ENCODE results near the gene ASB11. TPM values are rescaled to one million over a fixed set of nuclear protein-coding genes. Genes with fewer than 3 reads are reported as not detected.
"Not testable (repeated sequence)": the region's sequence is repeated elsewhere in the genome, so short reads cannot be mapped to it uniquely, and the experiment has no call there.

Gene ASB11
- total RNA-seq, 1 experiment from 2014 or later, result not detected

GRCh38 chrX:15274946-15275345 lies 40.5 kb downstream of the ASB11 start:
- DNase-seq, result no peak
- Mint-ChIP-seq H3K27me3 (ENCODE audit: insufficient read depth, unreplicated experiment) (no peaks in the 10 kb centered on the region), H3K4me1 (ENCODE audit: low read depth, unreplicated experiment) (peaks cover 5% of the 10 kb centered on the region), H3K27ac (ENCODE audit: unreplicated experiment) (no peak overlapping the region), H3K9me3 (ENCODE audit: unreplicated experiment) (no peaks in the 10 kb centered on the region), H3K4me3 (ENCODE audit: unreplicated experiment) (no peak overlapping the region), H3K36me3 (ENCODE audit: insufficient read depth, unreplicated experiment) (peaks cover under 1% of the 10 kb centered on the region)
- H3K9me3 ChIP-seq, result no peaks in the 10 kb centered on the region
- POLR2A ChIA-PET, result no interaction called here
- no peak overlapping the region for H3K4me3 ChIP-seq (ENCODE audit: low read depth, low read length)
- BruUV-seq (replicated peaks), result no TSS peak
- H3K36me3 ChIP-seq (ENCODE audit: control insufficient read depth, insufficient read depth, low read length), result no peaks in the 10 kb centered on the region
- no peak for TF ChIP-seq CTCF (IDR thresholded peaks at IDR 0.05; ENCODE audit: insufficient read depth in 1 of 2, low read depth in 1 of 2, low read length in 1 of 2, severe bottlenecking in 1 of 2, unreplicated experiment in 1 of 2)
- no peaks in the 10 kb centered on the region for H3K4me1 ChIP-seq
- CTCF ChIA-PET, result no interaction called here
- intact Hi-C loops (cut with micrococcal nuclease; ENCODE audit: unreplicated experiment), result no loop called here
- H3K27me3 ChIP-seq (replicated peaks; ENCODE audit: control insufficient read depth, insufficient read depth, low read length), result no peaks in the 10 kb centered on the region

GRCh38 chrX:15273275-15273674 lies 42.2 kb downstream of the ASB11 start:
- H3K4me1 ChIP-seq; intact Hi-C loops (cut with micrococcal nuclease; ENCODE audit: unreplicated experiment); H3K4me3 ChIP-seq (ENCODE audit: low read depth, low read length); H3K36me3 Mint-ChIP-seq (ENCODE audit: insufficient read depth, unreplicated experiment); H3K27me3 ChIP-seq (replicated peaks; ENCODE audit: control insufficient read depth, insufficient read depth, low read length); BruUV-seq (replicated peaks); H3K4me3 Mint-ChIP-seq (ENCODE audit: unreplicated experiment); POLR2A ChIA-PET; H3K9me3 ChIP-seq; H3K36me3 ChIP-seq (ENCODE audit: control insufficient read depth, insufficient read depth, low read length); H3K27ac Mint-ChIP-seq (ENCODE audit: unreplicated experiment); CTCF ChIA-PET; H3K9me3 Mint-ChIP-seq (ENCODE audit: unreplicated experiment); DNase-seq; H3K27me3 Mint-ChIP-seq (ENCODE audit: insufficient read depth, unreplicated experiment): not testable (repeated sequence)
- peaks cover 10% of the 10 kb centered on the region for H3K4me1 Mint-ChIP-seq (ENCODE audit: low read depth, unreplicated experiment)

GRCh38 chrX:15271757-15272156 lies 43.7 kb downstream of the ASB11 start:
- Mint-ChIP-seq H3K36me3 (ENCODE audit: insufficient read depth, unreplicated experiment) (peaks cover 6% of the 10 kb centered on the region), H3K27ac (ENCODE audit: unreplicated experiment) (no peak overlapping the region), H3K4me3 (ENCODE audit: unreplicated experiment) (no peak overlapping the region), H3K9me3 (ENCODE audit: unreplicated experiment) (no peaks in the 10 kb centered on the region), H3K27me3 (ENCODE audit: insufficient read depth, unreplicated experiment) (no peaks in the 10 kb centered on the region), H3K4me1 (ENCODE audit: low read depth, unreplicated experiment) (peaks cover 10% of the 10 kb centered on the region)
- no peaks in the 10 kb centered on the region for H3K36me3 ChIP-seq (ENCODE audit: control insufficient read depth, insufficient read depth, low read length)
- intact Hi-C loops (cut with micrococcal nuclease; ENCODE audit: unreplicated experiment), result no loop called here
- DNase-seq, result no peak
- no peaks in the 10 kb centered on the region for H3K4me1 ChIP-seq
- CTCF ChIA-PET, result no interaction called here
- no peak overlapping the region for H3K4me3 ChIP-seq (ENCODE audit: low read depth, low read length)
- no peaks in the 10 kb centered on the region for H3K9me3 ChIP-seq
- no peak for TF ChIP-seq CTCF (IDR thresholded peaks at IDR 0.05; ENCODE audit: insufficient read depth in 1 of 2, low read depth in 1 of 2, low read length in 1 of 2, severe bottlenecking in 1 of 2, unreplicated experiment in 1 of 2)
- BruUV-seq (replicated peaks), result no TSS peak
- no peaks in the 10 kb centered on the region for H3K27me3 ChIP-seq (replicated peaks; ENCODE audit: control insufficient read depth, insufficient read depth, low read length)
- POLR2A ChIA-PET, result no interaction called here
